ENCODE measurements around the gene LRRN2.
"Not testable (repeated sequence)": the region's sequence is repeated elsewhere in the genome, so short reads cannot be mapped to it uniquely, and the experiment has no call there.

Gene LRRN2

DNA sequence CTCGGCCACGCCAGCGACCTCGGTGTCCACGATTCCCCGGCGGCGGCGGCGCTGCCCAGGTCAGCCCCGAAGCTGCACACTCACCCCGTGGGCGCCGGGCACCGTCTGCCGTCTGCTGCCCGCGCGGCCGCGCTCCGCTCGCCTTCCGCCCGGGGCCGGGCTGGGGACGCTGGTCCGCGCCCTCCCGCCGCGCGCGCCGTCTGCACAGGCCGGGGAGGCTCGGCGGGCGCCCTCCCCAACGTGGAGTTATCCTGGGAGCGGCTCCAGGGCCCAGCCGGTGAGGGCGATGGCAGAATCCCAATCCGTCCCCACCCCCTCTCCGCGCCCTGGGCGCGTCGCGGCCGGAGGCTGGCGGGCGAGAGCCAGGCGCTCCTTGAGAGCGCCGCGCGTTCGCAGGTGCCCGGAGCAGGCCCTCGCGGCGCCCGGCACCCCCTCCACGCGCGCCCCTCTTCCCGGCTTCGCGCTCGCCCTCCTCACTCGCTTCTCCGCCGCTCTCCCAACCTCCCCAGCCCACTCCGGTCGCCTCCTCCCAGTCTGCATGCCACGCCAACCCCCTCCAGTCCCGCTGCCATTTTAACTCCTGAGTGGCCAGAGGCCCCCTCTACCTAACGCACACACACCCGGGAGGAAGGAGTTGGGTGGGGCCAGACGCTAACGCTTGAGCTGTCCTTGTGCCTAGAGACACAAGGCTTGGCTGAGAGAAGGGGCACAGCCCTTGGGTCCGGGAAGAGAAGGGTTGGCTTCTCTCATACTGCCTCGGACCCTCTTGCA, at the start of gene LRRN2:
Gene LRRN2 (minus strand): TSS at position 503 of the 771 bp plus-strand sequence. CDS start 65,746 bp downstream, outside the sequence.
- DNase-seq, result no peak

DNA sequence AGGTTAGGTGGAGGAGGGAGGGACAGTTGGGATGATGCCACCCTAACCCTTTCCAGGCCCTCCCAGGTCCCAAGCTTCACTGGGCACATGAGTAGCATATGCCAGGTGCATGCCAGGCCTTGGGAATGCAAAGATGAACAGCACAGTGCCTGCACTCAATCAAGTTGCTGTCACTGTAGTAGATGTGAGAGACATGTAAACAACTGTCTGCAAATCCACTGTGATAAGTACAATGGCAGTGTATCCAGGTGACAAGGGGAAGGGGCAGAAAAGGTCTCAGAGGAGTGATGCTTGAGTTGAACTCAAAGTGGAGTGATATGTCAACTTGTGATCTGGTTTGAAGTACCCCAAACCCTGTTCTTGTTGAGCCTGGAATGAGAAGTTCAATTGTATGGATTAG, 49.5 kb upstream of the LRRN2 start:
- no peak for DNase-seq

DNA sequence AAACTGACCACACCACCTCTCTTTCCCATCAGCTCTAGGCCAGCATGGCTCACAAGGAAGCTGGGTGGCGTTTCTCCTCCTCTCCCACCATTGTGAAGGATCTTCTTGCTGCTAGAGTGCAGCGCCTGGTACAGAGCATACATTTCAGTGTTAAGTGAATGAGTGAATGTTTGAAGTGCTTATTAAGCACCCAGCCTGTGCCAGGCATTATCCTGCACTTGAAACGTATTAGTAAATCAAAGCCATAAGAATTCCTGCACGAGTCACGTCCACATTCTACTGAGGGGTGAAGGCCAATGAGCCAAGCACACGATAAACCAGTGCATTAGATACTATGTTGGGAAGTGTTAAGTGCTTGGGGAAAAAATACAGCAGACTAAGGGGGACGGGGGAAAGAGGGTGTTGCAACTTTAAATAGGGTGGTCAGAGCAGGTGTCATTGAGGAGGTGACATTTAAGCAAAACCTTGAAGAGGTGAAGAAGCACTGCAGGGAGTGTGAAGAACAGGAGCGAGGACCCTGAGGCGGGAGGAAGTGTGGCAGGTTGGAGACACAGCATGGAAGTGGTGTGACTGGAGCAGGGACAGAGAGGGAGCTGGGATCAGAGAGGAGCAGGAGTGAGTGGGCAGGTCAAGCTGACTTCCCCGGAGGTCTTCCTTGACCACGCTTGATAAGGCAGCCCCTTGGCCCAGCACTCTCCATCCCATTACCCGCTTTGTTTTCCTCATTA, 48.5 kb upstream of the LRRN2 start:
- DNase-seq, result no peak

- DNase-seq, result no peak
Observed at GRCh38 chr1:204733289-204733688, 47.8 kb upstream of the LRRN2 start.

DNA sequence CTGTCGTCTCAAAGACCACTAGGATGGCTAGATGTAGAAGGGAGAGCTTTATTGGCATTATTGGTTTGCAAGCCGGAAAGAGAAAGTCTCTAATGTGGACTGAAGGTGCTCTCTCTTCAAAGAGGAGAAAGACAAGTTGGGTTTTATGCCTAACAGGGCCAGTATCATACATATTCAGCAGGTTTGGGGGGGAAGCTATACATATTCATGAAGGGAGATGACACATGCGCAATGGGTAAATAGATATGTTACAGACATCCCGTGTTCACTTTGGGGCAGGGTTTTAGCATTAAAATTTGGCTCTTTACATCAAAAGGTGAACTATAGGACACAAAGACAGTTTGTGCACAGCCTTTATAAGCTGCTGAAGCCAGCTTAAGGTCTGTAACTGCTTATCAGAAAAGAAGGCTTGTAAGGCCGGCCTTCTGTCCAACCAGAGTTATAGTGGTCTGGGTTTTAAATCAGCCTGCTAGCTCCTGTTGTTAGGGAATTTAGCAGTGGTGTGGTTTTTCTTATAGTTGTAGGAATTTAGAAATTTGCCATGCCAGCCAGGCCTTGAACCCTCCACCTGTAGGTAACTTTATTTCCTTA, 46.5 kb upstream of the LRRN2 start:
- no peak for DNase-seq

DNA sequence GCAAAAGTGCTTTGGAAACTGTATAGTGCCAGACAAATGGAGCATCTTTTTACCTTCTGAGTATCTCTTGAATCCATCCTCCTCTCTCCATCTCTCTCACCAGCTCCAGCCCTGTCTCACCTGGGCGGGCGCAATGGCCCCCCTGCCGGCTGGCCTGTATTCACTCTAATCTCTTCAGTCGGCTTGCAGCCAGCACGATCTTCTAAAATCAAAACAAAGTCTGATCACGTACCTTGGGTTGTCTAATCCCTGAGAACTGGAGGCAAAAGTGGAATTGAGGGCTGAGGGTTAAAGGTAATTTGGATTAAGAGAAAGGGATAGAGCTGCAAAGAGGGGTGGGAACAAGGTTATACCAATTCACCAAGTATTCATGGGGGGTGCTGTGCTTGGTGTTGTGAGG, 46.0 kb upstream of the LRRN2 start:
- DNase-seq, result no peak

- DNase-seq, result no peak
Observed at GRCh38 chr1:204730826-204731459, 45.4 kb upstream of the LRRN2 start.

GRCh38 chr1:204729516-204729915, 44.0 kb upstream of the LRRN2 start:
- DNase-seq, result no peak

GRCh38 chr1:204728456-204728855, 42.9 kb upstream of the LRRN2 start:
- no peak for DNase-seq

GRCh38 chr1:204728045-204728444, 42.5 kb upstream of the LRRN2 start:
- no peak for DNase-seq

- DNase-seq, result not testable (repeated sequence)
Observed at GRCh38 chr1:204727438-204727837, 41.9 kb upstream of the LRRN2 start.

DNA sequence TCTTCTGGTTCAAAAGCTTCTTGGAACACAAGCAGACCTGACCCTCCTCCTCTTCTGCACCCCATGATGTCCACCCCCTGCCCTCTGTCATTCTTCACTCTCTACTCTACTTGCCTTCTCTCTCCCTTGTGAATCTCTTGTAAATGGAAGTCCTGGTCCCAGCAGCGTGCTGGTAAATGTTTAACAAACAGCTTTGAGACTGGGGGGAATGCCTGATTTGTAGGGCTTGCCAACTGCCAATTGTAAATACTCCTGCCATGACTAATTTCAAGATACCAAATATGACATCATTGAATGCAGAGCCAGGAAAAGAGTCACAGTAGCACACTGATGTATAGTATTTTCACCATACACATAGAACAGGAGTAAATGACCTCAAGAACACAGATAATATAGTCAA, 40.9 kb upstream of the LRRN2 start:
- no peak for DNase-seq

- no peak for DNase-seq
Observed at GRCh38 chr1:204725821-204726448, 40.4 kb upstream of the LRRN2 start.

GRCh38 chr1:204723131-204723787, 37.7 kb upstream of the LRRN2 start:
- no peak for DNase-seq

- no peak for DNase-seq
Observed at GRCh38 chr1:204721373-204722055, 36.0 kb upstream of the LRRN2 start.

GRCh38 chr1:204716660-204717059, 31.1 kb upstream of the LRRN2 start:
- DNase-seq, result no peak

DNA sequence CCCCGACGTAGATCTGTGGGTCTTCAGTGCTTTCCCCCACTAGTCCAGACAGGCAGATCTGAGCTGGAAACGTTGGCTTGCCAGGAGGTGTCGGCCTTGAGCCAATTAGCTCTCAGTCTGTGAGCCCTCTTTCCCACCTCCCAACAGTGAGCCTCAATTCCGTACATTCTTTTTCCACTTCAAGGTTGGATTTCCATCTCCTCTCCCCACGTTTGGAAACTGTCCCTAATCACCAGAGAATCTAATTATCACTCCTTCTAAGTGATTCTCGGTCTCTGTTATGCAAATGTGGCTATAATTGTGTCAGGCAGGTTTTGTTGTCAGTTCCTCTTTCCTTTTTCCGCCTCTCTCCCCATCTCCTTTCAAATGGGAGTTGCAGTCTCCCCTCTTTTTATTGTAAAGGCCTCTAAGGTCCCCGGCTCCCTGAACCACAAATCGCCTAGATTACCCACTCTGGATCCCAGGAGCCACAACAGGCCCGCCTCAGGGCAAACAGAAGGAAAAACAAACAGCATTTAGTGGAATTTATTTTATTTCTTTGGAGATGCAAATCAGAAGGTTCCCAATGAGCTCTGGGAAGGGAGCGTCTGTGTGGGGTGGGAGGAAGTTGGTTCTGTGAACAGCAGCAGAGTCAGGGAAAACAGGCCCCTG, 29.4 kb upstream of the LRRN2 start:
- DNase-seq, result no peak

DNA sequence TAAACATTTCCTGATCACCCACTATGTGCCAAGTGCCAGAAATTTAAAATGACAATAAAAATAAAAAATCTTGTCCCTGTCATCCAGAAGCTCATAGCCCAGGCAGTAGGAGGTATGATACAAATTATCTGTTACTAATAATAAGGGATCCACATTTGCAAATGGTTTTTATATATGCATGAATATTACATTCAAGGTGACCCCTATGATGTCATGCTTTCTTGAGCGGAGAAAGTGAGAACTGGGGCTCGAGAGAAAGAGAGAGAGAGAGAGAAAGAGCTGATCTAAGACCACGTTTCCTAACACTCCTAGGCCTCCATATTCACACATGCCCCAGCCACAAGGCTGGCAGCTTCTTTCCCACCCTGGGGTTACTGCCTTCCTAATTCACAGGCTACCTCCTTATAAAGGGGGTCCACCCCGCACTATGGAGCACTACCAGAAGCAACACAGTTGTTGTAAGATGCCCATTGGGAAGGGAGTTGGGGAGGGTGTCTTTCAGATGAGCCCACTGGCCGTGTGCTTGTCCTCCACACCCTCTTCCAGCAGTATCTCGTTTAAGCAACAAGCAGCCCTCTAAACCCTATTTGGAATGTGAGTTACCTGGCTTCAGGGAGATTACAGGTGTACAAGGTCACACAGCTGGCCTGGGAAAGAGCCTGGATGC, 28.8 kb upstream of the LRRN2 start:
- DNase-seq, result no peak

- no peak for DNase-seq
Observed at GRCh38 chr1:204713541-204713940, 28.0 kb upstream of the LRRN2 start.

GRCh38 chr1:204712708-204713430, 27.3 kb upstream of the LRRN2 start:
- no peak for DNase-seq
